H1 (cell line): ENCODE results near the gene IL21R. TPM values are rescaled to one million over a fixed set of nuclear protein-coding genes. Genes with fewer than 3 reads are reported as not detected.

Source experiments
- ASH2L ChIP-seq: fragments of 200-600, 300-600 bp; sonication (generic); IDR thresholded peaks from one replicate; pipeline ENCODE4 v1.7.1; 2017; ENCODE audit warnings: low read length
- JUND ChIP-seq: IDR thresholded peaks from 2 replicates; pipeline ENCODE4 v1.6.1; 2011; ENCODE audit warnings: mild to moderate bottlenecking, improper control_type of control experiment, low read length
- MAFK ChIP-seq: IDR thresholded peaks from 2 replicates; pipeline ENCODE4 v1.6.1; 2012; ENCODE audit warnings: low read depth, mild to moderate bottlenecking, improper control_type of control experiment, low read length
- RFX5 ChIP-seq: IDR thresholded peaks from 2 replicates; pipeline ENCODE4 v1.6.1; 2011; ENCODE audit warnings: low read depth, low read length, improper control_type of control experiment, borderline replicate concordance
- SUZ12 ChIP-seq: fragments of 200-600 bp; sonication (generic); IDR thresholded peaks from 2 replicates; pipeline ENCODE4 v1.6.1; 2012; ENCODE audit warnings: mild to moderate bottlenecking, inconsistent platforms, low read length, moderate library complexity, mixed read lengths
- TCF12 ChIP-seq: IDR thresholded peaks from 2 replicates; pipeline ENCODE4 v1.6.1; 2011; ENCODE audit warnings: low read depth, mild to moderate bottlenecking, low read length
- polyA plus RNA-seq, 7 experiments: library from polyadenylated mRNA; depleted of rRNA in 3 of 7; stranded (reverse) in 5 of 7; unstranded in 2 of 7; fragments of >200 nt in 5 of 7; fragments of 200-250 nt in 2 of 7; gene quantifications; 1 replicate in 5 of 7; 2 replicates in 1 of 7; 4 replicates in 1 of 7; pipeline versions ENCODE4 v1.2.1 to v1.2.3, GENCODE V29; 2011 to 2013; ENCODE audit warnings: missing spikeins in 2 of 7, mixed read lengths in 2 of 7
- total RNA-seq: library from RNA; stranded (reverse); fragmentation: NEBNext Ultra II Directional; extraction: Animal tissue kit (Norgen Biotek cat#: 25700); gene quantifications from 2 replicates; pipeline ENCODE4 v1.2.1, GENCODE V29; 2021
- TF ChIP-seq, protein P1 (sequence below): IDR thresholded peaks from 2 replicates; pipeline ENCODE4 v1.6.1; 2011; ENCODE audit warnings: low read depth, mild to moderate bottlenecking, low read length; ENCODE audit not compliant: insufficient read depth
- TF ChIP-seq, protein P2 (sequence below): IDR thresholded peaks from 2 replicates; pipeline ENCODE4 v1.6.1; 2011; ENCODE audit warnings: low read length, improper control_type of control experiment
- TF ChIP-seq, protein P3 (sequence below): IDR thresholded peaks from 2 replicates; pipeline ENCODE4 v1.6.1; 2012; ENCODE audit warnings: inconsistent platforms

Gene IL21R
- total and polyA plus RNA-seq, 2 of the 8 experiments (the other 6 are each of a cell fraction or from before 2014, with no cell fraction given), result 0.34 to 0.70 TPM

DNA sequence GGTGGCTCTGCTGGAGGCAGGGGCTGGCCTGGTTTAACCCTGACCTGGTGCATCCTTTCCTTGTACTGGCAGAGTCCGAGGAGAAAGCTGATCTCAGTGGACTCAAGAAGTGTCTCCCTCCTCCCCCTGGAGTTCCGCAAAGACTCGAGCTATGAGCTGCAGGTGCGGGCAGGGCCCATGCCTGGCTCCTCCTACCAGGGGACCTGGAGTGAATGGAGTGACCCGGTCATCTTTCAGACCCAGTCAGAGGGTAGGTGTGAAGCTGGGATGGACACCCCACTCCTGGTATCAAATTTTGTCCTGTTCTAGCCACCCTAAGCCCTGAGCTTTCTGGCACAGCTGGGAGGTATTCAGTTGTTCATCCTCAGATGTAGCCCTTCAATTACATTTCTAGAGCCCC is 42.5 kb downstream of the IL21R start (continued):
- TF ChIP-seq, protein P1, sequence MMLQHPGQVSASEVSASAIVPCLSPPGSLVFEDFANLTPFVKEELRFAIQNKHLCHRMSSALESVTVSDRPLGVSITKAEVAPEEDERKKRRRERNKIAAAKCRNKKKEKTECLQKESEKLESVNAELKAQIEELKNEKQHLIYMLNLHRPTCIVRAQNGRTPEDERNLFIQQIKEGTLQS, result no peak
- TF ChIP-seq, protein P2, sequence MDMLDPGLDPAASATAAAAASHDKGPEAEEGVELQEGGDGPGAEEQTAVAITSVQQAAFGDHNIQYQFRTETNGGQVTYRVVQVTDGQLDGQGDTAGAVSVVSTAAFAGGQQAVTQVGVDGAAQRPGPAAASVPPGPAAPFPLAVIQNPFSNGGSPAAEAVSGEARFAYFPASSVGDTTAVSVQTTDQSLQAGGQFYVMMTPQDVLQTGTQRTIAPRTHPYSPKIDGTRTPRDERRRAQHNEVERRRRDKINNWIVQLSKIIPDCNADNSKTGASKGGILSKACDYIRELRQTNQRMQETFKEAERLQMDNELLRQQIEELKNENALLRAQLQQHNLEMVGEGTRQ, result no peak
- TF ChIP-seq SUZ12, result no peak
- no peak for TF ChIP-seq MAFK
- TF ChIP-seq, protein P3, sequence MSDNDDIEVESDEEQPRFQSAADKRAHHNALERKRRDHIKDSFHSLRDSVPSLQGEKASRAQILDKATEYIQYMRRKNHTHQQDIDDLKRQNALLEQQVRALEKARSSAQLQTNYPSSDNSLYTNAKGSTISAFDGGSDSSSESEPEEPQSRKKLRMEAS, result no peak
- TF ChIP-seq TCF12, result no peak
- no peak for TF ChIP-seq ASH2L
- no peak for TF ChIP-seq JUND
- no peak for TF ChIP-seq RFX5
- TF ChIP-seq, all 59 proteins: peak for 0
